A549 (cell line): ENCODE results near the gene ALDH1B1. TPM values are rescaled to one million over a fixed set of nuclear protein-coding genes. Genes with fewer than 3 reads are reported as not detected.
A peak's percentile ranks its signal among the peaks of the same experiment; 100 is the strongest.

Experiments
- ATAC-seq, 2 experiments: fragments of 200-7000 bp in 1 of 2; fragments of >200 bp in 1 of 2; cut with Nextera tagmentation in 1 of 2; cut with Tn5 transposase in 1 of 2; 3 replicates each; pipeline versions ENCODE4 v1.8.0 to v1.9.1; 2018 to 2020; ENCODE audit warnings: mild to moderate bottlenecking in 1 of 2, moderate library complexity in 1 of 2
- CTCF ChIA-PET: fragments of 300-600 bp; sonication (Branson Sonifier 250); formaldehyde crosslinking; extraction: SDS; loops from one replicate; lab custom pipeline; 2021; ENCODE audit warnings: antibody characterized with exemption, inconsistent platforms; lab: Yijun Ruan, JAX
- POLR2A ChIA-PET: fragments of 350-600 bp; formaldehyde crosslinking; extraction: SDS; loops from one replicate; lab custom pipeline; 2021; ENCODE audit warnings: antibody characterized with exemption, inconsistent platforms; lab: Yijun Ruan, JAX
- DNase-seq, 2 experiments: peaks; one replicate each; pipeline versions ENCODE4 v3.0.0 to v3.0.0-alpha.2; 2011 to 2016; ENCODE audit warnings: low read depth in 1 of 2, low spot score in 1 of 2
- FAIRE-seq: peaks from 2 replicates; lab custom pipeline; 2011; peaks lifted over from hg19 to GRCh38; lab: Jason Lieb, UNC
- H3K27ac ChIP-seq, 2 experiments: fragments of >200 bp; sonication (Bioruptor Twin); formaldehyde crosslinking; 3 replicates each; pipeline ENCODE4 v1.5.1; 2016 to 2017
- H3K4me1 ChIP-seq: fragments of >200 bp; sonication (Bioruptor Twin); formaldehyde crosslinking; 3 replicates; pipeline ENCODE4 v1.6.1; 2016
- H3K4me2 ChIP-seq: fragments of >200 bp; sonication (Bioruptor Twin); formaldehyde crosslinking; 3 replicates; pipeline ENCODE4 v1.6.1; 2016
- H3K4me3 ChIP-seq: fragments of >200 bp; sonication (Bioruptor Twin); formaldehyde crosslinking; 3 replicates; pipeline ENCODE4 v1.5.1; 2016
- H3K9me3 ChIP-seq: fragments of >200 bp; sonication (Bioruptor Twin); formaldehyde crosslinking; 3 replicates; pipeline ENCODE4 v1.6.1; 2016
- EP300 ChIP-seq, 2 experiments: fragments of >200 bp; sonication (Bioruptor Twin); formaldehyde crosslinking; IDR thresholded peaks; 2 replicates in 1 of 2; 3 replicates in 1 of 2; pipeline ENCODE4 v1.6.1; 2016 to 2017
- ESRRA ChIP-seq: fragments of 150-350 bp; IDR thresholded peaks from 2 replicates; pipeline ENCODE4 v1.6.1; 2014; ENCODE audit warnings: mild to moderate bottlenecking, low read length, borderline replicate concordance
- FOXS1 ChIP-seq: fragments of 250-450 bp; sonication (Bioruptor Pico); IDR thresholded peaks from 2 replicates; pipeline ENCODE4 v1.5.0; 2020; ENCODE audit warnings: mild to moderate bottlenecking, moderate library complexity
- GATA3 ChIP-seq: IDR thresholded peaks from 2 replicates; pipeline ENCODE4 v1.6.1; 2012; ENCODE audit warnings: borderline replicate concordance
- HEYL ChIP-seq: fragments of 250-450 bp; sonication (Bioruptor Pico); IDR thresholded peaks from 2 replicates; pipeline ENCODE4 v1.8.0; 2021; ENCODE audit warnings: mild to moderate bottlenecking, moderate library complexity
- HOXA7 ChIP-seq: fragments of 250-450 bp; sonication (Bioruptor Pico); IDR thresholded peaks from 2 replicates; pipeline ENCODE4 v1.5.0; 2020; ENCODE audit warnings: mild to moderate bottlenecking, moderate library complexity
- HOXB13 ChIP-seq: fragments of 250-450 bp; sonication (Bioruptor Pico); IDR thresholded peaks from 2 replicates; pipeline ENCODE4 v1.5.0; 2020; ENCODE audit warnings: low read depth, mild to moderate bottlenecking, moderate library complexity
- JUN ChIP-seq, 2 experiments: fragments of >200 bp; sonication (Bioruptor Twin); formaldehyde crosslinking; IDR thresholded peaks; 2 replicates in 1 of 2; 3 replicates in 1 of 2; pipeline ENCODE4 v1.6.1; 2016 to 2017
- JUNB ChIP-seq: fragments of >200 bp; sonication (Bioruptor Twin); formaldehyde crosslinking; IDR thresholded peaks from 2 replicates; pipeline ENCODE4 v1.6.1; 2016
- KDM1A ChIP-seq: fragments of 200-600 bp; sonication (generic); IDR thresholded peaks from 2 replicates; pipeline ENCODE4 v1.6.1; 2016; ENCODE audit warnings: low read depth, mild to moderate bottlenecking
- KDM5A ChIP-seq: fragments of 200-600 bp; sonication (generic); IDR thresholded peaks from 2 replicates; pipeline ENCODE4 v1.6.1; 2016; ENCODE audit warnings: antibody characterized with exemption, mild to moderate bottlenecking
- MAFK ChIP-seq: fragments of 450-650 bp; IDR thresholded peaks from 2 replicates; pipeline ENCODE4 v1.6.1; 2014; ENCODE audit not compliant: partially characterized antibody
- MYC ChIP-seq: IDR thresholded peaks from 2 replicates; pipeline ENCODE4 v1.6.1; 2012; ENCODE audit warnings: mild to moderate bottlenecking, inconsistent platforms, low read length, improper control_type of control experiment, borderline replicate concordance
- PBX3 ChIP-seq: IDR thresholded peaks from 2 replicates; pipeline ENCODE4 v1.6.1; 2012
- RAD21 ChIP-seq, 2 experiments: fragments of >200 bp in 1 of 2; sonication (Bioruptor Twin) in 1 of 2; formaldehyde crosslinking in 1 of 2; IDR thresholded peaks in 1 of 2; conservative IDR thresholded peaks in 1 of 2; 2 replicates in 1 of 2; 3 replicates in 1 of 2; pipeline ENCODE4 v1.6.1; 2012 to 2018; ENCODE audit warnings: inconsistent platforms in 1 of 2
- RARB ChIP-seq: fragments of 250-450 bp; sonication (Bioruptor Pico); IDR thresholded peaks from 2 replicates; pipeline ENCODE4 v1.8.0; 2021; ENCODE audit warnings: mild to moderate bottlenecking, moderate library complexity
- RFX5 ChIP-seq: fragments of 450-650 bp; IDR thresholded peaks from 2 replicates; pipeline ENCODE4 v1.7.1; 2014; ENCODE audit warnings: antibody characterized with exemption, mild to moderate bottlenecking, moderate library complexity
- TFCP2L1 ChIP-seq: fragments of 250-450 bp; sonication (Bioruptor Pico); IDR thresholded peaks from 2 replicates; pipeline ENCODE4 v1.5.0; 2021; ENCODE audit warnings: mild to moderate bottlenecking
- TP53 ChIP-seq: fragments of 250-450 bp; sonication (Bioruptor Pico); IDR thresholded peaks from 2 replicates; pipeline ENCODE4 v1.5.0; 2021; ENCODE audit warnings: mild to moderate bottlenecking, moderate library complexity
- USF2 ChIP-seq: fragments of 450-650 bp; IDR thresholded peaks from 2 replicates; pipeline ENCODE4 v1.6.1; 2014; ENCODE audit warnings: antibody characterized with exemption
- ZFP36 ChIP-seq: fragments of 450-650 bp; IDR thresholded peaks from 2 replicates; pipeline ENCODE4 v1.6.1; 2014; ENCODE audit warnings: borderline replicate concordance; ENCODE audit not compliant: partially characterized antibody
- ZNF302 ChIP-seq: fragments of 250-450 bp; sonication (Bioruptor Pico); IDR thresholded peaks from 2 replicates; pipeline ENCODE4 v1.9.0; 2021; ENCODE audit warnings: inconsistent platforms, mild to moderate bottlenecking, moderate library complexity
- WGBS: methylation state at CpG from one replicate; pipeline ENCODE4 v1.1.6; 2017; ENCODE audit errors: missing lambda C conversion rate; 5-methylcytosine and 5-hydroxymethylcytosine counted together
- polyA plus RNA-seq, 4 experiments: library from polyadenylated mRNA; depleted of rRNA in 3 of 4; stranded (reverse); fragments of >200 nt; fragmentation: RNase III in 1 of 4; extraction: RNeasy Plus Mini Kit Qiagen cat#74134 plus additional on column Dnase treatment in 1 of 4; gene quantifications; 2 replicates in 3 of 4; 3 replicates in 1 of 4; pipeline ENCODE4 v1.2.3, GENCODE V29; 2011 to 2017
- TF ChIP-seq, protein P1 (sequence below): fragments of >200 bp; sonication (Bioruptor Twin); formaldehyde crosslinking; IDR thresholded peaks from 3 replicates; pipeline ENCODE4 v1.6.1; 2016

The ALDH1B1 gene
- polyA plus RNA-seq, 2 of the 4 experiments (the other 2 are of a cell fraction): 40.2 to 71.8 TPM

DNA sequence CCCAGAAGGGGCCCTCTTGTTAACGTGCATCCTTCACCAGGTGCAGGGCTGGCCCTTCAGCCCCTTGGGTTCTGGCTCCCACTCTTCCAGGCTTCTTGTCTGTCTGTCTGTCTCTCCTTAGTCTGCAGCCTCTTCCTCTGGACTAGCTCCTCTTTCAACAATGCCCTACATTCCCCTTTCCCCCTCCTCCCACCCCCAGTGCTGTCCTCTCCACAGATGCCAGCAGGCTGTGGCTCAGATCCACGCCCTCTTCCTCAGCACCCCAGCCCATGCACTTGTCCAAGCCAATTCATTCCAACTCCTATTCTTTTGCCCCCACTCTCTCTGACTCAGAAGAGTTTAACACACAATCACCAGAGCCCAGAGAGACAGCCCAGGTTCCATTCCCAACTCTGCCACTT is 45.2 kb upstream of the ALDH1B1 start:
- POLR2A ChIA-PET: no interaction called here
- no peak overlapping the region for H3K27ac ChIP-seq
- no peaks in the 10 kb centered on the region for H3K9me3 ChIP-seq
- no peak for TF ChIP-seq HEYL (CRISPR knock-in tag)
- no peak for TF ChIP-seq TP53 (CRISPR knock-in tag)
- no peak for TF ChIP-seq HOXB13 (CRISPR knock-in tag)
- no peak for TF ChIP-seq ZFP36
- no peak for TF ChIP-seq JUN (IDR thresholded peaks at IDR 0.05)
- TF ChIP-seq PBX3: no peak
- no peak for TF ChIP-seq MAFK
- TF ChIP-seq TFCP2L1 (CRISPR knock-in tag): no peak
- no peak for TF ChIP-seq HOXA7 (CRISPR knock-in tag)
- TF ChIP-seq, protein P1, sequence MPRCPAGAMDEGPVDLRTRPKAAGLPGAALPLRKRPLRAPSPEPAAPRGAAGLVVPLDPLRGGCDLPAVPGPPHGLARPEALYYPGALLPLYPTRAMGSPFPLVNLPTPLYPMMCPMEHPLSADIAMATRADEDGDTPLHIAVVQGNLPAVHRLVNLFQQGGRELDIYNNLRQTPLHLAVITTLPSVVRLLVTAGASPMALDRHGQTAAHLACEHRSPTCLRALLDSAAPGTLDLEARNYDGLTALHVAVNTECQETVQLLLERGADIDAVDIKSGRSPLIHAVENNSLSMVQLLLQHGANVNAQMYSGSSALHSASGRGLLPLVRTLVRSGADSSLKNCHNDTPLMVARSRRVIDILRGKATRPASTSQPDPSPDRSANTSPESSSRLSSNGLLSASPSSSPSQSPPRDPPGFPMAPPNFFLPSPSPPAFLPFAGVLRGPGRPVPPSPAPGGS: no peak
- no peak for TF ChIP-seq KDM5A
- TF ChIP-seq ZNF302: no peak
- TF ChIP-seq GATA3: no peak
- TF ChIP-seq KDM1A: no peak
- no peak for TF ChIP-seq RFX5
- TF ChIP-seq ESRRA: no peak
- no peak for TF ChIP-seq EP300 (IDR thresholded peaks at IDR 0.05)
- TF ChIP-seq RARB (CRISPR knock-in tag): no peak
- TF ChIP-seq JUNB: no peak
- no peak for TF ChIP-seq USF2
- TF ChIP-seq, all 56 proteins: peak for 0
- WGBS: 38% methylated on average over 2 of the region's 2 CpGs
- H3K4me3 ChIP-seq: no peak overlapping the region
- no peak overlapping the region for H3K4me2 ChIP-seq
- CTCF ChIA-PET: interaction anchor here (0.9 to 1.9 kb wide), 3 partner anchors 11 to 259 kb away, joined by 3 to 6 read pairs (median 3); no protein-coding TSS in a partner anchor
- no peaks in the 10 kb centered on the region for H3K4me1 ChIP-seq
- DNase-seq: no peak
- FAIRE-seq: no peak
- 0 out of 6 replicates have a peak, but pooled peaks of 1 of the 2 experiments have one; percentile 30 for ATAC-seq

GRCh38 chr9:38347946-38348345 is 44.6 kb upstream of the ALDH1B1 start:
- WGBS: 54% methylated on average over 3 of the region's 3 CpGs
- POLR2A ChIA-PET: no interaction called here
- FAIRE-seq: no peak
- DNase-seq: no peak
- H3K27ac ChIP-seq: no peak overlapping the region
- H3K9me3 ChIP-seq: no peaks in the 10 kb centered on the region
- TF ChIP-seq RAD21 (conservative IDR thresholded peaks at IDR 0.05 in 1 of 2, IDR thresholded peaks at IDR 0.05 in 1 of 2) (0 out of 5 replicates have a peak, but pooled peaks of 1 of the 2 experiments have one; percentile 1), FOXS1 (CRISPR knock-in tag) (no peak), MYC (no peak), MAFK (no peak)
- TF ChIP-seq, all 56 proteins: peak for 1
- no peaks in the 10 kb centered on the region for H3K4me1 ChIP-seq
- no peak overlapping the region for H3K4me2 ChIP-seq
- ATAC-seq: no peak
- CTCF ChIA-PET: interaction anchor here (0.9 to 1.9 kb wide), 4 partner anchors 10 to 260 kb away, joined by 3 to 6 read pairs (median 3); no protein-coding TSS in a partner anchor
- H3K4me3 ChIP-seq: no peak overlapping the region
